GM19025 (cell line): ENCODE results near the gene AATK.
"Not testable (repeated sequence)": the region's sequence is repeated elsewhere in the genome, so short reads cannot be mapped to it uniquely, and the experiment has no call there.

Experiments
- ATAC-seq: cut with Tn5 transposase; IDR thresholded peaks from one replicate; pipeline ENCODE4 v1.9.1; 2021; ENCODE audit warnings: mild to moderate bottlenecking, low read depth, moderate library complexity; ENCODE audit not compliant: unreplicated experiment

Gene AATK

DNA sequence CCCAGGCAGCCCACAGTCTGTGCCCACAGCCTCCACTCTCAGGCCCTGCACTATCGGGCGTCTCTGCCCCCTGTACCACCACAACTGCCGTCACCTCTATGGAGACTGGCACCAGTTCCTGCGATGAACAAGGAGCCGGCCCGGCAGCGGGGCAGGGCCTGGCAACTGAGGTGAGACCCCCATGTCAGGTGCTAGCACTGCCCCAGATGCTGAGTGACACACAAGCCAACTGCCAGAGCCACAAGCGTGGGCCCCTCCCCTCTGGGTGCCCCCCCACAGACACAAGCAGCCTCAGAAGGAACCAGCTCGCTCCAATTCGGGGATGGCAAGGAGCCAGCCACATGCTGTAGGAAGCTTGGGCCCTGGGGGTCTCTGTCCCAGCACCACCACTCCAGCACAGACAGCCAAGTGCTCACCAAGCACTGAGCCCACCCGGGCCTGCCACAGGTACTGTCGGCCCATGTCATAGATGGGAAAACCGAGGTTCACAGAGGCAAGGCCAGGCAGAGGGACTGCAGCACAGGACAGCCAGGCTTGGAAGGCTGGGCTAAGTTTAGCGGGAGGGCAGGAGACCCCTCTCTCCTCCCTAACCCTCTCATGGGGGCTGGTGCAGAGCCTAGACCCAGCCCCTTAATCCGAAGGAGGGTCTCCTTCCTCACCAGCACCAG, 2.2 kb downstream of the AATK start:
- no peak for ATAC-seq

DNA sequence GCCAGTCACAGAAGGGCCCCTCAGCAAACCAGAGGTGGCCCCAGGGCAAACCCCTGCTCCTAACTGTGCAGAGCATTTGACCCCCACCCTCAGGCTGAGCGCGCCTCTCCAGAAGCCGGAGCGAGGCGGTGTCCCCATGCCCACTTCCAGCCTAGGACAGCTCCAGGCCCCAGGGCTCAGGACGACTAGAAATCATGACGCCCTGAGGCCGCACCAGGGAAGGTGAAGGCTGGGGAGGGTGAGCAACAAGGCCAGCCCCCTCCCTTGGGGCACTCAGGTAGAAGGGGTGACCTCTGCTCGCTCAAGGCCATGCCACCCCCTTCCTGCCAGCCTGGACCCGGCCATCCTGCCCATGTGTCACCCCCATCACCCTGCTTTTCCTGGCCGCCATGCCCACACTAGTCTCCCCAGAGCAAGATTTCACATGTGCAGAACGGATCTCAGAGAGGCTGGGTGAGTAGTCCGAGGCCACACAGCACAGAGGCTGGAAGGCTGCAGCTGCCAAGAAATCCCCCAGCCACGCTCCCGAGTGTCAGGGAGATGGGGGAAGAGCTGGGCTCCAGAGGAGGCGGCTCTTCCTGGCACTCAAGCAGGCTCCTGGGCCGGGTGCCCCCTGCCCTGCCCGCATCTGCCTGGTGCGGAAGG, 2.8 kb downstream of the AATK start:
- no peak for ATAC-seq

DNA sequence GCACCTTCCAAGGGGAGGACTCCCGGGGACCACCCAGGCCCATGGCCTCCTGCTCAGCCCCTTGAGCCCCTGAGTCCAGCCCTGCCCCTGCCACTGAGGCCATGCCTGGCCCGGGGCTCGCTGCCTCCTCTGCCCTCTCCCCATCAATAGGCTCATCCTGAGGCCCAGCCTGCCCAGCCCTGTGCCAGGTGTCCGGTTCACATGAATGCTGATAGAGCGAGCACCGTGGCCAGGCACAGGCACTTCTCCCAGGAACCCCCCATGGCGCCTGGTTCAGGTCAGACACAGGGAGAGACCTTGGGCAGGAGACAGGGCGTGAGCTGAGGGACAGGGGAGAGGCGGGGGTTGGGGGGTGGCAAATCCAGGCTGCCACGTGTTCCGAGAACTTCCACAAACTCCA, 3.5 kb downstream of the AATK start:
- no peak for ATAC-seq

DNA sequence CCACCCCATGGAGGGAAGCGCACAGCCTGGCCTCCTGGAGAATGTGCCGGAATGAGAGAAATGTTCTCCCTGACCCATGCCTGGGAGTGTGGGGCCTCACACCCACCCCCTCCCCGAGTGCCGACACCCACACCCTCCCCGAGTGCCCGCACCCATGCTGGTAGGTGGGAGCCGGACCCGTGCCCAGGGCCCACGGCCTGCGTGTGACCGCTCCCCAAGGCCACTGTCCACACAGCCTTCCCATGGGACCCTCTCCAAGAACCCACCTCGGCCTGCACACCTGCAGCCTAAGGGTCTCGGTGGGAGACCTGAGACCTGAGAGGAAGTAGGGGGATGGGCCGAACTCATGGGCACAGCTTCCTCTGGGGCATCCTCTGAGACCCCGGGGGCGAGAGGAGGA, 4.0 kb downstream of the AATK start:
- no peak for ATAC-seq

DNA sequence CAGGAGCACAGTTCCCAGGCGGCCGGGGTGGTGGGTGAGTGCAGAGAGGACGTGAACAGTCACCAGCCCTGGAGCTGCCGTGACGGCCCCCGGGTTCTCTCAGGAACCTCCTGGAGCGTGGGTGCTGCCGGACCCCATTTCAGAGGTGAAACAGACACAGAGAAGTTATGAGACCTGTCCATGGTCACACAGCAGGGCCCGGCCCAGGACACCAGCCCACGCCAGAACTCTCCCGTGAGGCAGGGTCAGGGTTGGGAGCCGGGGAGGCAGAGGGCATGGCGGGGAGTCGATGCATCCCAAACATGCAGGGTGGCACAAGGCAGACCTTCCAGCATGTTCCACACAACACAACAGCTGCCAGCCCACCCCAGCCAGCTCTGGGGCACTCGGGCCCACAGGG, 4.5 kb downstream of the AATK start:
- ATAC-seq: no peak

DNA sequence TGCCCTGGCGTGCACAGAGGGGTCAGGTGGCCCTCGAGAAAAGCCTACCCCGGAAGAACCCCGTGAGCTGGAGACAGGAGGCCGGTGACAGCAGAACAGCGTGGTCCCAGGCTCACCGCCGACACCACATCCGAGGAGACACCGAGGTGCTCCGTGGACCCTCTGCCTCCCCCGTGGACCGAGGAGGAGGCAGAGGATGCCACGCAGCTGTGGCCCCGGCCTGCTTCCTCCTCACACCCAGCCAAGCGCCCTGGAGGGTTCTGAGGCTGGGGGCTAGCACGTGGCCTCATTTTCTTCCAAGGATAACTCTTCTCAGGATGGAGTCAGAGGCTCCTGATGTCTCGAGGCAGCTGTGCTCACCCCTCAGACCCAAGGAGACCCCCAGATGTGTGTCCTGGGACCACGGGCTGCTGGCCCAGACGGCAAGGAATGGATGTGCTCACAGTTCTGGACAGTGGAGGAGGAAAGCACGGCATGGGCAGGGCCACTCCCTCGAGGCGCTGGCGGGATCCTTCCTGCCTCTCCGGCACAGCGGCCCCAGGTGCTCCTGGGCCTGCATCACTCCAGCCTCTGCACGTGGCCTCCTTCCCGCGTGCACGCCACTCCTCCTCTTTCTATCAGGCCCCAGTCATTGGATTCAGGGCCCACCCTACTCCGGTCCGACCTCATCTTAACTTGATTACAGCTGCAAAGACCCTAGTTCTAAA, 5.1 kb downstream of the AATK start:
- no peak for ATAC-seq

DNA sequence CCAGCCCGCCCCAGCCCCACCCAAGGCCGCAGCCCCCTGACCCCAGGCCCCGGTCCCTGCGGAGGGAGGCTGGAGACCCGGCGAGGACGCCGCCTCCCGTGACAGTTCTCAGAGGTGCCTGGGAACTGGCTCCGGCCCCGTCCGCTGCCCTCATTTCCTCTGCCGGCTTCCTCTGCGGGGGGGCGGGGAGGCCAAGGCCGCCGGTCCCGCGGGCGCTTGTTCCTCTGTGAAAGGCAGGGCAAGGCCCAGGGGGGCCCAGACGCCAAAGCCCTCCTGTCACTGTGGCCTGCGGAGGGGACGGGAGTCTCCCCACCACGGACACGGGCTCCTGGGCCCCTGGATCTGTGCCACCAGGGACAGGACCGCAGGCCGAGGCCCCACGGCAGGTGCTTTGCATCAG, 5.7 kb downstream of the AATK start:
- no peak for ATAC-seq

DNA sequence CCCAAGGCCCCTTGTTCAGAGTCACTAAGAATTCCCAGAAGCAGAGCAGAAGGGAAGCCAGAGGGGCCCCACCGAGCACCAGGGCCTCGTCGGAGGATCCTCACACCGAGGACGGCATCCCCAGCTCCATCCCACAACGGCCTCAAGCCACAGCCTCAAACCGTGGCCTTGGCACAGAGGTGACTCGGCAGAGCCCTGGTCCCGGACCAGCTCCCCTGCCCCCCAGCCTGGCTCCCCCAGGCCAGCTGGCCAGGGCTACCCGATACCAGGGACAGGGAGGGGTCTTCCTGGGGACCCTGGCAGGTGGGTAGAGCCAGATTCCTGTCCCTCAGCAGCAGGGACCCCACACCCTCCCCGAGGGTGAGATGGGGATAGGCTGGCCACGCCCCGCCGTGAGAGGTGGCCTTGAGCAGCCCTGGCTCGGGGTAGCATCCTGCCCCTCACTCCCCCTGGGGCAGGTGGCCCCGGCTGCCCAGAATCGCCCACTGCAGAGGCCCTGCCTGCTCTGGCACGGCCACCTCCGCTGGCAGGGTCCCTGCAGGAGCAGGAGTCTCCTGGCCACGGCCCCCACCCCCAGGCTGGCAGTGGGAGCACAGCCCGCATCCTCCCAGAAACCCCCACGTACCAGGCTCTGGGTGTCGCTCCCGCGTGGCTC, 6.3 kb downstream of the AATK start:
- ATAC-seq: no peak

DNA sequence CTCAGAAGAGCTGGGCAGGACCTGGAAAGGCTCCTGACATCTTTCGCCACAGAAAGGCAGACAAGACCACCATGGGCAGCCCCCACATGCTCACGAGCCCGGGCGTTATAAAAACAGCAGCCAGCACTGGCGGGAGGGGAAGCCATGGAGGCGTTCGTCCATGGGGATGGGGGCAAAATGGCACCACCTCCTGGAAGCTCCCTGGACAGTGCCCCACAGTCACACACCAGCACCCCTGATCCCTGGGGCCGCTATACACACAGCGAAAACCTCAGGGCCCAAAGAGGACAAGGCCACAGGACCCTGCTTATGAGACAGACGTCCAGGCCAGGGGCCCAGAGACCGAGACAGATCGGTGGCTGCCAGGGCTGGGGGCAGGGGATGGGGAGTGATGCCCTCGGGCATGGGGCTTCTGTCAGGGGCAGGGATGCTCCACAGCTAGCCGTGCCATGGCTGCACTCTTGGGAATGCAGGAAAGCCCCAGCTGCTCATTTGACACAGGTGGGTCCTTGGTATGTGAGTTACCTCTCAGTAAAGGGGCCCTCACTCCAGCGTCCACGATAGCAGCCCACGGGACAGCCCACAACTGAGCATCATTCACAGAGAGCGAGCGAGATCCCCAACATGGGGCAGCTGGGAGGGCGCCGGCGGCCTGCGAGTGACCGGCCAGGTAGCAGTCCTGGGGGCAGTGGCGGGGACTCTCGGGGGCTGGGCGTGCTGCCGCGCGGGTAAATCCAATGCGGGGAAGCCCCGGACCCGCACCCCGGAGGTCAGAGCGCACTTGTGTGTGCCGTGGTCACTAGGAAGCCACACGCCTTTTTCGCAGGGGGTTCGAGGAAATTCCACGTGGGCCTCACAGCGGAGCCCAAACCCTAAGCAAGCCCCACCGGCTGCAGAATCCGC, 7.1 kb downstream of the AATK start:
- ATAC-seq: no peak

DNA sequence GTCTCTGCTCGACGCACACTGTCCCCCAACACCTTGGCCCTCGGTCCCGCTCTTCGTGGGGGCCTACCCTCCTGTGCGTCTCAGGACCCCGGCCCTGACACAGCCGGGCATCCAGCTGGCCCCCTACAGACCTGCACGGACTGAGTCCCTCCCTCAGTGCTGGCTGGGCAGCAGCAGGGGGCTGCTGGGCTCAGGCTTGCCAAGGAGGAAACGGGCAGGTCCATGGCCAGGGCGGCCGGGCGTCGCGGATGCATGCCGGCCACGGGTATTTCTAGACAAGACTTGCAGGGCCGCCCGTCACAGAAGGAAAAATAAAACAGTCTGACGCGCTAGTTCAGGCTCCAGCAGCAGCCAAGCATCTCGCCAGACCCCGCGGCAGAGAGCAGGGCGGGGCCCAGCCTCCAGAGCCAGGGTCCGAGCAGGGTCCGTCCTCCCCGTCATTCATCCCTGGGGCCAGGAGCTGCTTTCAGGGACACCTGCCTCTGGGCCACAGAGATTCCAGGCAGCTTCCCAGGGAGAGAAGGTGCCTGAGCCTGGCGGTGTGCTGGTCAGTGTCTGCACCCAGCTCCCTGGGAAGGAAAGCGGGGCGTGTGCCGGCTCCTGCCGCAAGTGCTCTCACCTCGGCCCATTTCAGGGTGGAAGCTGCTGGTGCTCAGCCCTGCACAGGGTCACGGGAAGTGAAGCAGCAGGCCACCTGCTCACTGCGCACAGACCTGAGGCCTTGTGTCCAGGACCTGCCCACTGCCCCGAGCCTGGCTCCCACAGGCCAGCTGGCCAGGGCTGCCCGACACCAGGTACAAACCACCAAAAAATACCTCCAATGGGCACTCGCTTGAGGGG, 8.0 kb downstream of the AATK start:
- ATAC-seq: no peak

DNA sequence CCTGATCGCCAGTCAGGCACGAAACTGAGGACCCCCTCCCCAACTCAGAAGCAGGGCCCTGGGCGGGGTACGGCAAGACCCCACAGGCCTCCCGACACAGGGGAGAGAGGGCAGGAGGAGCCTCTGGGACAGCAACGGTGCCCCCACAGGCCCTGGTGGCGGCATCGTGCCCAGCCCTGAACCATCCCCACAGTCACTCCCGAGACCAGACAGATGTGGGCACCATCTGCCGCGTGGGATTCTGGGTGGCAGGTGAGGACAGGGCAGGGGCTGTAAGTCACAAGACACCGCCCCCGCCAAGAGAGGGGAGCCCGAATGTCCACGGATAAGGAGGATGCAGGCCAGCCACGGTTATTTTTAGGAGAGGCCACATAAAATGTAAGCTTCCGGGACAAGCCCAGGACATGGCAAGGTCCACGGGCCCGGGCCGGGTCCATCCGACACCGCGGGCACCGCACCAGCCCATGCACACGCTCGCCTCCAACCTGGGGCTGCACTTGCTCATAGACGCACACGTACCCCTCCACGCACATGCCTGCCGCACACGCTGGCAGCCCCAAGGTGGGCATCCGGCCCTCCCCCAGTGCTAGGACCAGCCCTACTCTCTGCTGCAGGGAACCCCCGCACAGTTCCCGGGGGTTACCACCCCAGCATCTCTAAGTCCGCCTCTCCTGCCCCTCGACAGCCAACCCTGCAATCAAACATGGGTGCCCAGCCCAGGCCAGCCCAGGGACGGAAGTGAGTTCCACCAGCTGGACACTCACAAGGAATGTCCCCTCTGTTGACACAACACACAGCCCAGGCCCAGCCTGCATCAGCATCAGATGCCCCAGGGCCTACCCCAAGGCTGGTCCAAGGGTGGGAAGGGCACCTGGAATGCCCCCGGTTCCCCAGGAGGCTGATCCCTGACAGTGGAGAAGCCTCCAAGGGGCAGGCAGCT, 8.9 kb downstream of the AATK start:
- no peak for ATAC-seq

DNA sequence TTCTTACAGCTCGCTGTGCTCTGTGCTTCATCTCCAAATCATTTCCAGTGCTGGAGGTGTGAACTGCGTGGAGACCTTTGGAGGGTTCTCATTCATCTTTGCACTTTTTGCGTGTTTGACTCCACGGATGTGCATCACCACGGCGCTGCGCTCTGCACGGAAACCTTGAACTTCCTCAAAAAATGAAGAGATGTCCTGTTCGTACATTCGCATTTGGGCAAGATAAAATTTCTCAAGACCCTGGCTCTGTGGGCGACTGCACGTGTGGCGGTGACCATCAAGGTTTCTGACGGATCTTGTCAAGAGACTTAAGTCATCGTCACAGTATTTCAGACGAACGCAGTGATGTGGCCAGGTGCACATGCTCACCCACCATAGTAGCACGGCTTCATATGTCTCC, 11.1 kb downstream of the AATK start:
- no peak for ATAC-seq

DNA sequence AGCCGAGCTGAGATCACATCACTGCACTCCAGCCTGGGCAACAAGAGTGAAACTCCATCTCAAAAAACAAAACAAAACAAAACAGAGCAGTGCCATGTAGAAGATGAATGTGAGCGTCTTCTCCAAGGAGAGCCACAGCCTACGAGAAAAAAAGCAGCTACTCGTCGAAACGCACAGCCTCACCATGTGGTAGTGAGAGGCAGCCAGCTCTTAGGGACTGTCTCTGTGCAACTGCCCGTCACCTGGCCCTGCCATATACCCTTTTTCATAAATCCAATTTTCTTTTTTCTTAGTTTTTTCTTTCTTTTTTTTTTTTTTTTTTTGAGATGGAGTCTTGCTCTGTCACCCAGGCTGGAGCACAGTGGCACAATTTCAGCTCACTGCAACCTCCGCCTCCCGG, 12.0 kb downstream of the AATK start:
- not testable (repeated sequence) for ATAC-seq

DNA sequence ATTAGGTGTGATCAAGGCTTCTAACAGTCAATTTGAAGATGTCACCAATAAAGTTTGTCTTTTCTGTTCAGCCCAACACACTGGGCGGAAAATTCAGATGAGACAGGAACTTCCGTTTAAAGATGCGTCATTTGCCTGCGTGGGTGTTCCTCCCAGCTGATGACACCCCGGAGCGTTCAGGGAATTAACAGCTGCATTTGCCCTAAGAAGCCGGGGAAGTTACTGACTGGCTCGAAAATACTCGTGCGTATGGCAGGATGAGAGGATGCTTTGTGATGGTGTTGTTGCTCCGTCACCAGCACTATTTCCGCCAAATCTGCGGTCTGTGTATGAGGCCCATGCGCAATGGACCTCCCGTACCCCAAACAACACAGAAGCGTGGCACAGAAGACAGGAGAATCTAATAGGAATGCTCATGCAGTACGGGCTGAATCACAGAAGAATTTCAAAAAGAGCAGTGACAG, 12.6 kb downstream of the AATK start:
- ATAC-seq: no peak

DNA sequence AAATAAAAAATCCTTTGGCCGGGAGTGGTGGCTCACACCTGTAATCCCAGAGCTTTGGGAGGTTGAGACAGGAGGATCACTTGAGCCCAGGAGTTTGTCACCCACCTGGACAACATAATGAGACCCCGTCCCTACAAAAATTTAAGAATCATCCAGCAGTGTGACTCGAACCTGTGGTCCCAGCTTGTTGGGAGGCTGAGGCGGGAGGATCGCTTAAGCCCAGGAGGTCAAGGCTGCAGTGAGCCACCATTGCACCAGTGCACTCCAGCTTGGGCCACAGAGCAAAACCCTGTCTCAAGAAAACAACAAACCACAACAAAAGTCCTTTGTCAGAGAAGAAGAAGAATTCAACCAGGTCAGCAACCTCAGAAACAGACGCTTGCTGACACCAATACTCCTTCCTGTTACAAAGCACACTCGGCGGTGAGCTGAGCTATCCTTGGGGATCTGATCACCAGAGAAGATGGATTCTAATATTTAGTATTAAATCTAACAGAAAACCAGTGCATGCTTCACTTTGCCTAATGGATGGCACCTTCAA, 13.7 kb downstream of the AATK start:
- ATAC-seq: no peak

DNA sequence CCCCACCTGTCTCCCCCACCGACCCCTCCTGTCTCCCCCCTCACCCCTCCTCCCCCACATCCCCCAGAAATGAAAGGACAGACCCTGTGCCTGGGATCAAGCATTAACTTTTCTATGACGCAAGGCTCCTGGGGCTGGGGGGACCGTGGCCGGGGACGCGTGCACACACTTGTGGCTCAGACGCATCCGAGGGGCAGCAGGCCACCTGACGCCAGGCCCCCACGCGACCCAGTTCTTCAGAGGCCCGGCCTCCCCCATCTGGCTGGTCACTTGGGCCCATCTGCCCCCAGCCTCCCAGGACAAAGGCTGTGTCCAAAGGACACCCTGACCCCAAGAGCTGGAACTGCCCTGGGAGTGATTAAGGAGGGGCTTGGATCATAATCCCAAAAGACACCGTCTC, 14.7 kb downstream of the AATK start:
- ATAC-seq: no peak

DNA sequence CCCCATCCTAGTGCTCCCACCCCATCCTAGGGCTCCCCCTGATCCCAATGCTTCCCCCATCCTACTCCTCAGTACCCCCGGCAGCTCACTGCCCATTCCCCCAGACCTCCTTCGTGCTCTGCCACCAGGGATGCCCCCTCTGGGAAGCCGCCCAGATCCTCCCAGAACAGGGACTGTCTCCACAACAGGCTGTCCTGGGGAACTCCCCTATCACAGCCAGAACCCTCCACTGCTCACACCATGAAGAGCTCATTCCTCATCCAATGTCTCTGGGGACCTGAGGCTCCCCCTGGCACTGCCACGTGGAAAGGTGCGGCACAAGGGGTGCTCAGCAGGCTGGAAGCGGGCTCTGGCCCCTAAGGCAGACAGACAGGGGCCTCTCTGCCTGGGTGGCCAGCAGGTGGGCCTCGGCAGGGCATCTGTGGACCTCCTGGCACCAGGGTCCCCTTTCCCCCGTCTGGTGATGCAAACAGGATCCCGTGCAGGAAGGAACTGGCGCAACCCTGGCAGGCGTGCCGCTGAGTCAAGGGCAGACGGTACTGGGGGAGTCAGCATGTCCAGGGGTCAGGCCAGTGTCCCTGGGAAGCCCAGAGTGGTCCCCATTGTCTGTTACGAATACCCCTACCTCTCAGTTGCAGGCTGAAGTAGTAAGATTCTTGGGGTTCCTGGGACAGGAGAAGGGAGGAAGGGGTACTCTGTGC, 15.5 kb downstream of the AATK start:
- no peak for ATAC-seq
